Measurements from ENCODE around the gene PEPD.

- TF ChIP-seq EZH2phosphoT487 (IDR thresholded peaks at IDR 0.05; ENCODE audit: low read depth, severe bottlenecking, unreplicated experiment) (no peak), CTCF (IDR thresholded peaks at IDR 0.05; ENCODE audit: poor library complexity) (no peak), EZH2 (IDR thresholded peaks at IDR 0.05; ENCODE audit: borderline replicate concordance) (no peak)
Observed at GRCh38 chr19:33390908-33391630, 130.5 kb downstream of the PEPD start.

Data from hepatocyte (in vitro differentiated cells).